GM18505 (cell line): ENCODE measurements around the gene ATXN10.

Experiments used
- ATAC-seq: cut with Tn5 transposase; IDR thresholded peaks from one replicate; pipeline ENCODE4 v1.9.1; 2021; ENCODE audit not compliant: unreplicated experiment
- POLR2A ChIP-seq: IDR thresholded peaks from 4 replicates; pipeline ENCODE4 v1.6.1; 2011; ENCODE audit warnings: borderline replicate concordance; ENCODE audit not compliant: insufficient read depth, insufficient read length; ENCODE audit errors: extremely low read depth

The ATXN10 gene

GRCh38 chr22:45834241-45834640 is 162.6 kb downstream of the ATXN10 start:
- no peak for TF ChIP-seq POLR2A

GRCh38 chr22:45834795-45835194 is 163.2 kb downstream of the ATXN10 start:
- no peak for TF ChIP-seq POLR2A
- ATAC-seq = no peak

More at GRCh38 chr22:45834241-45834640, 162.6 kb downstream of the ATXN10 start:
- no peak for ATAC-seq

- no peak for ATAC-seq
- no peak for TF ChIP-seq POLR2A
Observed at GRCh38 chr22:45836418-45837169, 165.0 kb downstream of the ATXN10 start.

GRCh38 chr22:45837508-45837907 is 165.9 kb downstream of the ATXN10 start:
- no peak for ATAC-seq

GRCh38 chr22:45838305-45838887 is 166.8 kb downstream of the ATXN10 start:
- TF ChIP-seq POLR2A = no peak
- ATAC-seq = no peak

More at GRCh38 chr22:45837508-45837907, 165.9 kb downstream of the ATXN10 start:
- no peak for TF ChIP-seq POLR2A

GRCh38 chr22:45840483-45840882 is 168.8 kb downstream of the ATXN10 start:
- no peak for ATAC-seq
- TF ChIP-seq POLR2A = no peak

GRCh38 chr22:45842291-45842991 is 170.8 kb downstream of the ATXN10 start:
- no peak for TF ChIP-seq POLR2A

GRCh38 chr22:45843031-45843430 is 171.4 kb downstream of the ATXN10 start:
- no peak for TF ChIP-seq POLR2A
- ATAC-seq = no peak

More at GRCh38 chr22:45842291-45842991, 170.8 kb downstream of the ATXN10 start:
- no peak for ATAC-seq

GRCh38 chr22:45843986-45844385 is 172.4 kb downstream of the ATXN10 start:
- no peak for TF ChIP-seq POLR2A

GRCh38 chr22:45845076-45845487 is 173.4 kb downstream of the ATXN10 start:
- no peak for TF ChIP-seq POLR2A

More at GRCh38 chr22:45843986-45844385, 172.4 kb downstream of the ATXN10 start:
- no peak for ATAC-seq

GRCh38 chr22:45846952-45847351 is 175.3 kb downstream of the ATXN10 start:
- ATAC-seq = no peak
- no peak for TF ChIP-seq POLR2A

More at GRCh38 chr22:45845076-45845487, 173.4 kb downstream of the ATXN10 start:
- no peak for ATAC-seq

- no peak for TF ChIP-seq POLR2A
- ATAC-seq = no peak
Observed at GRCh38 chr22:45848904-45849303, 177.3 kb downstream of the ATXN10 start.

- no peak for ATAC-seq
- TF ChIP-seq POLR2A = no peak
Observed at GRCh38 chr22:45852826-45853225, 181.2 kb downstream of the ATXN10 start.

- ATAC-seq = no peak
- TF ChIP-seq POLR2A = no peak
Observed at GRCh38 chr22:45855961-45856360, 184.3 kb downstream of the ATXN10 start.

GRCh38 chr22:45857519-45857918 is 185.9 kb downstream of the ATXN10 start:
- ATAC-seq = no peak
- TF ChIP-seq POLR2A = no peak
